Measurements from ENCODE around the gene EVC2. TPM values are rescaled to one million over a fixed set of nuclear protein-coding genes. Genes with fewer than 3 reads are reported as not detected.

EVC2 gene
- total RNA-seq, 6 experiments from 2014 or later, result 0.24 to 0.93 (median 0.53) TPM

- TF ChIP-seq POLR2A (IDR thresholded peaks at IDR 0.05), result no peak
- no peak for TF ChIP-seq CTCF (IDR thresholded peaks at IDR 0.05)
- DNase-seq, result no peak
- Histone ChIP-seq H3K9me3 (no peaks in the 10 kb centered on the region), H3K27ac (no peak overlapping the region), H3K4me3 (no peak overlapping the region), H3K27me3 (peaks cover 0 to 5% of the 10 kb centered on the region in 2 donors), H3K4me1 (peaks cover 0 to 6% (median 0%) of the 10 kb centered on the region in 4 donors), H3K36me3 (no peaks in the 10 kb centered on the region)
- intact Hi-C loops (cut with DNase I), result no loop called here
- no peak for ATAC-seq
- WGBS (ENCODE audit: insufficient coverage, low coverage, low lambda C conversion rate, missing lambda C conversion rate), result 40% methylated on average over 2 of the region's 6 CpGs
Measured at GRCh38 chr4:5713861-5714260, 5.5 kb upstream of the EVC2 start.

GRCh38 chr4:5712931-5713330, 4.6 kb upstream of the EVC2 start:
- Histone ChIP-seq H3K27me3 (peaks cover 0 to 9% of the 10 kb centered on the region in 2 donors), H3K9me3 (no peaks in the 10 kb centered on the region), H3K4me1 (peaks cover 0 to 6% (median 0%) of the 10 kb centered on the region in 4 donors), H3K36me3 (no peaks in the 10 kb centered on the region), H3K4me3 (no peak overlapping the region), H3K27ac (no peak overlapping the region)
- DNase-seq (no peak), ATAC-seq (no peak)
- WGBS (ENCODE audit: insufficient coverage, low coverage, low lambda C conversion rate, missing lambda C conversion rate), result 89% methylated on average over 1 of the region's 3 CpGs
- TF ChIP-seq CTCF (IDR thresholded peaks at IDR 0.05), result no peak
- intact Hi-C loops (cut with DNase I), result no loop called here

- intact Hi-C loops (cut with DNase I), result no loop called here
- peaks cover 0 to 9% of the 10 kb centered on the region in 2 donors for H3K27me3 ChIP-seq
- no peak overlapping the region for H3K27ac ChIP-seq
- no peak for TF ChIP-seq CTCF (IDR thresholded peaks at IDR 0.05)
- no peak for TF ChIP-seq POLR2A (IDR thresholded peaks at IDR 0.05)
- 73% methylated on average over 4 of the region's 7 CpGs for WGBS (ENCODE audit: insufficient coverage, low coverage, low lambda C conversion rate, missing lambda C conversion rate)
- H3K4me1 ChIP-seq, result peaks cover 0 to 6% (median 0%) of the 10 kb centered on the region in 4 donors
- DNase-seq (no peak), ATAC-seq (no peak)
- no peak overlapping the region for H3K4me3 ChIP-seq
- H3K9me3 ChIP-seq, result no peaks in the 10 kb centered on the region
- H3K36me3 ChIP-seq, result no peaks in the 10 kb centered on the region
Measured at GRCh38 chr4:5712517-5712916, 4.2 kb upstream of the EVC2 start.

GRCh38 chr4:5711479-5712184, 3.3 kb upstream of the EVC2 start:
- peak in 3 of 4 donors; percentile 6 to 15 (median 9) for ATAC-seq
- peak overlapping the region; percentile 6 to 46 (median 36) for H3K4me3 ChIP-seq
- TF ChIP-seq POLR2A (IDR thresholded peaks at IDR 0.05), result no peak
- no peak for TF ChIP-seq CTCF (IDR thresholded peaks at IDR 0.05)
- no peaks in the 10 kb centered on the region for H3K36me3 ChIP-seq
- 40% methylated on average over 7 of the region's 52 CpGs for WGBS (ENCODE audit: insufficient coverage, low coverage, low lambda C conversion rate, missing lambda C conversion rate)
- H3K27me3 ChIP-seq, result peaks cover 0 to 9% of the 10 kb centered on the region in 2 donors
- H3K9me3 ChIP-seq, result no peaks in the 10 kb centered on the region
- no peak for DNase-seq
- peaks cover 0 to 6% (median 0%) of the 10 kb centered on the region in 4 donors for H3K4me1 ChIP-seq
- intact Hi-C loops (cut with DNase I), result no loop called here
- H3K27ac ChIP-seq, result no peak overlapping the region
